ENCODE data around the gene LRRFIP1.
"Not testable (repeated sequence)": the region's sequence is repeated elsewhere in the genome, so short reads cannot be mapped to it uniquely, and the experiment has no call there.

The LRRFIP1 gene

GRCh38 chr2:237596520-237597195, 30.7 kb upstream of the LRRFIP1 start:
- no peak for DNase-seq (ENCODE audit: low spot score)

- DNase-seq (ENCODE audit: low spot score): no peak
Observed at GRCh38 chr2:237597196-237598145, 29.9 kb upstream of the LRRFIP1 start.

- DNase-seq (ENCODE audit: low spot score): no peak
Observed at GRCh38 chr2:237598468-237599208, 28.7 kb upstream of the LRRFIP1 start.

GRCh38 chr2:237599465-237600110, 27.8 kb upstream of the LRRFIP1 start:
- DNase-seq (ENCODE audit: low spot score): no peak

GRCh38 chr2:237600205-237600846, 27.1 kb upstream of the LRRFIP1 start:
- no peak for DNase-seq (ENCODE audit: low spot score)

- DNase-seq (ENCODE audit: low spot score): no peak
Observed at GRCh38 chr2:237601453-237602116, 25.8 kb upstream of the LRRFIP1 start.

GRCh38 chr2:237602409-237602808, 25.0 kb upstream of the LRRFIP1 start:
- DNase-seq (ENCODE audit: low spot score): no peak

- no peak for DNase-seq (ENCODE audit: low spot score)
Observed at GRCh38 chr2:237603049-237603717, 24.2 kb upstream of the LRRFIP1 start.

GRCh38 chr2:237603718-237604362, 23.5 kb upstream of the LRRFIP1 start:
- no peak for DNase-seq (ENCODE audit: low spot score)

- no peak for DNase-seq (ENCODE audit: low spot score)
Observed at GRCh38 chr2:237604391-237604790, 23.0 kb upstream of the LRRFIP1 start.

- DNase-seq (ENCODE audit: low spot score): no peak
Observed at GRCh38 chr2:237604960-237605359, 22.4 kb upstream of the LRRFIP1 start.

GRCh38 chr2:237606522-237606921, 20.9 kb upstream of the LRRFIP1 start:
- DNase-seq (ENCODE audit: low spot score): not testable (repeated sequence)

- no peak for DNase-seq (ENCODE audit: low spot score)
Observed at GRCh38 chr2:237612527-237613357, 14.6 kb upstream of the LRRFIP1 start.

- no peak for DNase-seq (ENCODE audit: low spot score)
Observed at GRCh38 chr2:237613679-237614078, 13.7 kb upstream of the LRRFIP1 start.

- DNase-seq (ENCODE audit: low spot score): peak; percentile 63
Observed at GRCh38 chr2:237614151-237614720, 13.2 kb upstream of the LRRFIP1 start.

- DNase-seq (ENCODE audit: low spot score): no peak
Observed at GRCh38 chr2:237615631-237616249, 11.6 kb upstream of the LRRFIP1 start.

GRCh38 chr2:237616373-237616733, 11.0 kb upstream of the LRRFIP1 start:
- no peak for DNase-seq (ENCODE audit: low spot score)

Measured in SK-N-DZ (cell line).